Suprapubic skin (tissue), 4 donors: ENCODE results near the gene RAB5B.

Source experiments
- CTCF ChIP-seq, 2 donors: fragments of 200-600 bp in 1 of 2; fragments of 450-650 bp in 1 of 2; sonication (generic) in 1 of 2; IDR thresholded peaks; one replicate each; pipeline ENCODE4 v1.5.1; 2016 to 2019; ENCODE audit warnings: antibody characterized with exemption in 2 of 2, mild to moderate bottlenecking in 1 of 2, moderate library complexity in 1 of 2
- EP300 ChIP-seq: sonication (generic); formaldehyde crosslinking; IDR thresholded peaks from one replicate; pipeline ENCODE4 v1.6.1; 2017; ENCODE audit warnings: antibody characterized with exemption
- POLR2A ChIP-seq, 2 donors: fragments of 450-650 bp; IDR thresholded peaks; one replicate each; pipeline ENCODE4 v1.6.1; 2017; ENCODE audit warnings: antibody characterized with exemption in 2 of 2, mild to moderate bottlenecking in 2 of 2, moderate library complexity in 2 of 2
- POLR2AphosphoS5 ChIP-seq, 3 donors: sonication (generic); formaldehyde crosslinking; IDR thresholded peaks; one replicate each; pipeline ENCODE4 v1.6.1; 2017; ENCODE audit warnings: antibody characterized with exemption in 3 of 3

DNA sequence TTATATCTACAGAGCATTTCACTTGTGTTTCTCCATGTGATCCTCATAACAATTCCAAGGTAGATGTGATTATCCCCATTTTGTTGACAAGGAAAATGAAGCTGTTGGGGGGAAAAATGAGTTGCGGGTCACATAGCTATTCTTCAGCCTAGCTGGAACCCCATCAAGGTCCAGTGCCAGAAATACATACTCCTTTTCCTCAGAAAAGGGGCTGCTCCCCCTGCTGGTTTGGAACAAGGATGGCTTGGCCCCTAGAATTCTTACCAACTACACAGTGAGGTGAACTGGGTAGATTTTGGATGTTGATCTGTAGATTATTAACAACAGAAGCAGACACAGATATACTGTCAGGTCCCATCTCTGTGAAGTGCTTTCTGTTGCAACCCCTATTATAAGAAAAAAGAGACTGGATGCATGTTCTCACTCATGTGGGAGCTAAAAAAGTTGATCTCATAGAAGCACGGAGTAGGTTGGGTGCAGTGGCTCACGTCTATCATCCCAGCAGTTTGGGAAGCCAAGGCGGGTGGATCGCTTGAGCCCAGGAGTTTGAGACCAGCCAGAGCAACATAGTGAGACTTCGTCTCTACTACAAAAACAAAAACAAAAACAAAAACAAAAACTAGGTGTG, 55.9 kb downstream of the RAB5B start:
- peak; percentile 45 to 60 for TF ChIP-seq CTCF (IDR thresholded peaks at IDR 0.05)
- TF ChIP-seq POLR2A (IDR thresholded peaks at IDR 0.05) = no peak
- no peak for TF ChIP-seq POLR2AphosphoS5 (IDR thresholded peaks at IDR 0.05)
- TF ChIP-seq EP300 = no peak
